HepG2 (cell line): Measurements from ENCODE around the gene MS4A14.

Experiments used
- NFYB ChIP-seq: sonication (generic); formaldehyde crosslinking; IDR thresholded peaks from 2 replicates; pipeline ENCODE4 v1.4.0; 2020; ENCODE audit warnings: missing genetic modification reagents
- ZNF747 ChIP-seq: sonication (generic); formaldehyde crosslinking; IDR thresholded peaks from 2 replicates; pipeline ENCODE4 v1.8.1; 2023; ENCODE audit warnings: missing genetic modification reagents, mild to moderate bottlenecking, borderline replicate concordance

DNA sequence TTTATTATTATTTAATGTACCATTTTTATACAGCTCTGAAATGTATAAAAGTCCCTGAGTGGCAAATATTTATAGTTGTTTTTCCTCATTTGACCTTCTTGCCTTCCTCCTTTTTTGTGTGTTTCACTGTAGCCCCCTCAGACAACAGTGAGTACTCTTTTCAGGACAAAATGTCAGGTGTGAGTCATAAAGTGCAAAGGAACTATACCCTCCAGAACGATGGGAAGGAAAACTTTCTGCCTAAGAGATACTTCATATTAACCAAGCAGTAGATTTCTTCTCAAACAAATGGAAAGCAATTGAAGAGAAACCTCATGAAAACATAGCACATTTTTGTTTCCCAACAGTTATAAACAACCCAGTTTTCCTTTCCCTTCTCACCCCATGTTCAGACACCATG lies 34.0 kb upstream of the MS4A14 start:
- no peak for TF ChIP-seq ZNF747 (CRISPR knock-in tag)
- TF ChIP-seq NFYB (CRISPR knock-in tag), result no peak
